OCI-LY1 (cell line): ENCODE results near the gene PRDM15.

Experiments
- H2AFZ ChIP-seq: fragments of 200-600 bp; sonication (generic), shearing (Covaris generic); 2 replicates; pipeline ENCODE4 v1.6.0; 2014; ENCODE audit warnings: antibody characterized with exemption, mild to moderate bottlenecking, low read length
- H3F3A ChIP-seq: fragments of 200-600 bp; sonication (generic), shearing (Covaris generic); 2 replicates; pipeline ENCODE4 v1.6.0; 2014; ENCODE audit warnings: mild to moderate bottlenecking, antibody characterized with exemption, low read length, moderate library complexity; ENCODE audit not compliant: insufficient read depth
- H3K27ac ChIP-seq: fragments of 200-600 bp; sonication (generic); 2 replicates; pipeline ENCODE4 v1.5.1; 2014; ENCODE audit warnings: low read length, mixed run types, mild to moderate bottlenecking, low read depth; ENCODE audit not compliant: poor library complexity, severe bottlenecking
- H3K27me3 ChIP-seq: fragments of 200-600 bp; sonication (generic); 2 replicates; pipeline ENCODE4 v1.6.0; 2014; ENCODE audit warnings: antibody characterized with exemption, mild to moderate bottlenecking, low read length, moderate library complexity; ENCODE audit not compliant: insufficient read depth
- H3K36me3 ChIP-seq: fragments of 200-600 bp; sonication (generic); 2 replicates; pipeline ENCODE4 v1.6.1; 2014; ENCODE audit warnings: mild to moderate bottlenecking, antibody characterized with exemption, low read length, moderate library complexity, mixed read lengths; ENCODE audit not compliant: insufficient read depth
- H3K4me1 ChIP-seq: fragments of 200-600 bp; sonication (generic); 2 replicates; pipeline ENCODE4 v1.5.1; 2014; ENCODE audit warnings: mild to moderate bottlenecking, low read length, moderate library complexity; ENCODE audit not compliant: insufficient read depth, severe bottlenecking
- H3K4me2 ChIP-seq: fragments of 200-600 bp; sonication (generic), shearing (Covaris generic); 2 replicates; pipeline ENCODE4 v1.6.1; 2014; ENCODE audit warnings: low read length
- H3K4me3 ChIP-seq: fragments of 200-600 bp; sonication (generic); 2 replicates; pipeline ENCODE4 v1.5.1; 2014; ENCODE audit warnings: low read length, low read depth, mild to moderate bottlenecking, mixed read lengths; ENCODE audit not compliant: poor library complexity, severe bottlenecking
- H3K79me2 ChIP-seq: fragments of 200-600 bp; shearing (Covaris generic); 2 replicates; pipeline ENCODE4 v1.6.1; 2016; ENCODE audit warnings: mixed run types, low read length, mixed read lengths; ENCODE audit not compliant: insufficient read depth
- H3K9ac ChIP-seq: fragments of 200-600 bp; sonication (generic), shearing (Covaris generic); 2 replicates; pipeline ENCODE4 v1.6.1; 2014; ENCODE audit warnings: mild to moderate bottlenecking, low read length, mixed read lengths
- H3K9me2 ChIP-seq: fragments of 200-600 bp; sonication (generic), shearing (Covaris generic); 2 replicates; pipeline ENCODE4 v1.6.1; 2014; ENCODE audit warnings: low read depth, mild to moderate bottlenecking, low read length, mixed read lengths
- H3K9me3 ChIP-seq: fragments of 200-600 bp; shearing (Covaris generic); 2 replicates; pipeline ENCODE4 v1.6.1; 2014; ENCODE audit warnings: low read length, mixed read lengths
- H4K20me1 ChIP-seq: fragments of 200-600 bp; sonication (generic), shearing (Covaris generic); 2 replicates; pipeline ENCODE4 v1.6.0; 2016; ENCODE audit warnings: mild to moderate bottlenecking, low read length; ENCODE audit not compliant: insufficient read depth
- CTCF ChIP-seq: fragments of 200-600 bp; sonication (generic), shearing (Covaris generic); IDR thresholded peaks from 2 replicates; pipeline ENCODE4 v1.5.1; 2017; ENCODE audit warnings: mild to moderate bottlenecking, antibody characterized with exemption, low read length, moderate library complexity, mixed read lengths
- EZH2 ChIP-seq: fragments of 200-600 bp; sonication (generic), shearing (Covaris generic); IDR thresholded peaks from 2 replicates; pipeline ENCODE4 v1.8.0; 2017; ENCODE audit warnings: borderline replicate concordance, mixed run types, mild to moderate bottlenecking, antibody characterized with exemption, low read length, moderate library complexity, mixed read lengths

Gene PRDM15

GRCh38 chr21:41906770-41907169, 27.6 kb upstream of the PRDM15 start:
- no peak overlapping the region for H3K27ac ChIP-seq
- H3K9ac ChIP-seq, result no peak overlapping the region
- H3F3A ChIP-seq, result no peaks in the 10 kb centered on the region
- no peaks in the 10 kb centered on the region for H4K20me1 ChIP-seq
- H3K36me3 ChIP-seq, result no peaks in the 10 kb centered on the region
- H3K9me2 ChIP-seq, result no peaks in the 10 kb centered on the region
- H3K4me2 ChIP-seq, result no peak overlapping the region
- H3K9me3 ChIP-seq, result no peaks in the 10 kb centered on the region
- TF ChIP-seq CTCF (no peak), EZH2 (no peak)
- H3K79me2 ChIP-seq, result no peaks in the 10 kb centered on the region
- H3K4me1 ChIP-seq, result no peaks in the 10 kb centered on the region
- H3K4me3 ChIP-seq, result no peak overlapping the region
- H2AFZ ChIP-seq, result no peak overlapping the region
- H3K27me3 ChIP-seq, result 0 out of 2 replicates have a peak, but pooled peaks cover 9% of the 10 kb centered on the region

- Histone ChIP-seq H3K27ac (no peak overlapping the region), H3K36me3 (no peaks in the 10 kb centered on the region), H3K4me1 (peaks cover 5% of the 10 kb centered on the region), H3F3A (no peaks in the 10 kb centered on the region), H2AFZ (no peak overlapping the region), H3K4me2 (no peak overlapping the region), H3K9me3 (no peaks in the 10 kb centered on the region), H3K9me2 (no peaks in the 10 kb centered on the region), H4K20me1 (no peaks in the 10 kb centered on the region), H3K79me2 (no peaks in the 10 kb centered on the region), H3K9ac (no peak overlapping the region), H3K27me3 (peaks cover 9% of the 10 kb centered on the region; the same call in 1 of the 2 replicates), H3K4me3 (no peak overlapping the region)
- no peak for TF ChIP-seq CTCF
- TF ChIP-seq EZH2, result no peak
These were observed 24.6 kb upstream of the PRDM15 start for GRCh38 chr21:41903559-41904351.

- Histone ChIP-seq H3K79me2 (no peaks in the 10 kb centered on the region), H3K9ac (no peak overlapping the region), H2AFZ (no peak overlapping the region), H3K9me3 (no peaks in the 10 kb centered on the region), H3K27me3 (peaks cover 9% of the 10 kb centered on the region; the same call in 1 of the 2 replicates), H3K27ac (no peak overlapping the region), H3K9me2 (no peaks in the 10 kb centered on the region), H3K36me3 (no peaks in the 10 kb centered on the region), H3K4me2 (no peak overlapping the region), H3K4me3 (no peak overlapping the region), H3K4me1 (peaks cover 5% of the 10 kb centered on the region), H4K20me1 (no peaks in the 10 kb centered on the region), H3F3A (no peaks in the 10 kb centered on the region)
- TF ChIP-seq CTCF, result no peak
- no peak for TF ChIP-seq EZH2
These were observed 23.8 kb upstream of the PRDM15 start for GRCh38 chr21:41902946-41903345.
